HEK293 (cell line): Measurements from ENCODE around the gene P4HA2.

Experiments used
- CTCF ChIA-PET: fragments of 350-600 bp; formaldehyde crosslinking; extraction: SDS; loops from one replicate; lab custom pipeline; 2021; ENCODE audit warnings: antibody characterized with exemption; lab: Yijun Ruan, JAX
- POLR2A ChIA-PET: fragments of 300-600 bp; formaldehyde crosslinking; extraction: SDS; loops from one replicate; lab custom pipeline; 2020; ENCODE audit warnings: antibody characterized with exemption, inconsistent platforms; lab: Yijun Ruan, JAX
- H3K27ac ChIP-seq: fragments of 200-500 bp; sonication (Bioruptor generic); 2 replicates; pipeline ENCODE4 v1.5.1; 2014; ENCODE audit warnings: low read depth, low read length, control low read depth, inconsistent platforms; ENCODE audit errors: extremely low read depth
- H3K36me3 ChIP-seq, 2 experiments: fragments of 200-500 bp in 1 of 2; sonication (Bioruptor generic) in 1 of 2; 1 replicate in 1 of 2; 2 replicates in 1 of 2; pipeline ENCODE4 v1.5.1; 2014 to 2017; ENCODE audit warnings: inconsistent platforms in 2 of 2, low read length in 2 of 2; ENCODE audit not compliant: control insufficient read depth in 2 of 2, insufficient read depth in 1 of 2
- H3K4me1 ChIP-seq: fragments of 200-500 bp; sonication (Bioruptor generic); 2 replicates; pipeline ENCODE4 v1.5.1; 2014; ENCODE audit warnings: mild to moderate bottlenecking, low read length, inconsistent platforms; ENCODE audit not compliant: control insufficient read depth, insufficient read depth
- H3K4me3 ChIP-seq: 2 replicates; pipeline ENCODE4 v1.5.1; 2011; ENCODE audit warnings: low read depth, mild to moderate bottlenecking, control low read depth, low read length, moderate library complexity
- H3K9me3 ChIP-seq: fragments of 200-500 bp; sonication (Bioruptor generic); 2 replicates; pipeline ENCODE4 v1.5.1; 2014; ENCODE audit warnings: low read depth, low read length, inconsistent platforms; ENCODE audit not compliant: control insufficient read depth, insufficient read depth
- GLI4 ChIP-seq: fragments of 450-650 bp; formaldehyde crosslinking; IDR thresholded peaks from 2 replicates; pipeline ENCODE4 v1.5.1; 2016; ENCODE audit warnings: missing biosample characterization, missing genetic modification characterization
- GLIS1 ChIP-seq: fragments of 450-650 bp; formaldehyde crosslinking; IDR thresholded peaks from 2 replicates; pipeline ENCODE4 v1.5.1; 2016; ENCODE audit warnings: missing biosample characterization, missing genetic modification characterization
- HOXD13 ChIP-seq: sonication (generic); formaldehyde crosslinking; IDR thresholded peaks from 2 replicates; pipeline ENCODE4 v1.8.0; 2022; ENCODE audit warnings: missing genetic modification reagents, borderline replicate concordance
- KLF10 ChIP-seq: fragments of 450-650 bp; IDR thresholded peaks from 2 replicates; pipeline ENCODE4 v1.5.1; 2018; ENCODE audit warnings: missing biosample characterization, mild to moderate bottlenecking, missing genetic modification characterization
- OSR2 ChIP-seq: fragments of 450-650 bp; formaldehyde crosslinking; IDR thresholded peaks from 2 replicates; pipeline ENCODE4 v1.5.1; 2016; ENCODE audit warnings: missing biosample characterization, missing genetic modification characterization
- WT1 ChIP-seq: fragments of 450-650 bp; formaldehyde crosslinking; IDR thresholded peaks from 2 replicates; pipeline ENCODE4 v1.5.1; 2016; ENCODE audit warnings: missing biosample characterization, missing genetic modification characterization
- ZNF404 ChIP-seq: fragments of 450-650 bp; formaldehyde crosslinking; IDR thresholded peaks from 2 replicates; pipeline ENCODE4 v1.5.1; 2017; ENCODE audit warnings: missing biosample characterization, missing genetic modification characterization
- ZNF600 ChIP-seq: fragments of 450-650 bp; formaldehyde crosslinking; IDR thresholded peaks from 2 replicates; pipeline ENCODE4 v1.5.1; 2016; ENCODE audit warnings: missing biosample characterization, missing genetic modification characterization
- ZSCAN30 ChIP-seq: fragments of 450-650 bp; IDR thresholded peaks from 2 replicates; pipeline ENCODE4 v1.5.1; 2018; ENCODE audit warnings: missing biosample characterization, mild to moderate bottlenecking, missing genetic modification characterization, moderate library complexity
- TF ChIP-seq, protein P1 (sequence below): fragments of 450-650 bp; formaldehyde crosslinking; IDR thresholded peaks from 2 replicates; pipeline ENCODE4 v1.5.1; 2017; ENCODE audit warnings: missing biosample characterization, missing genetic modification characterization
- TF ChIP-seq, protein P2 (sequence below): fragments of 450-650 bp; formaldehyde crosslinking; IDR thresholded peaks from 2 replicates; pipeline ENCODE4 v1.5.1; 2017; ENCODE audit warnings: missing biosample characterization, missing genetic modification characterization
- TF ChIP-seq, protein P3 (sequence below): fragments of 450-650 bp; formaldehyde crosslinking; IDR thresholded peaks from 2 replicates; pipeline ENCODE4 v1.5.1; 2017; ENCODE audit warnings: missing biosample characterization, mild to moderate bottlenecking, missing genetic modification characterization, moderate library complexity

P4HA2 gene

GRCh38 chr5:132205385-132206125, 22.1 kb downstream of the P4HA2 start:
- CTCF ChIA-PET: interaction anchor here (0.6 to 2.4 kb wide), 3 partner anchors 15 to 672 kb away, joined by 3 to 12 read pairs (median 3); no protein-coding TSS in a partner anchor
- Histone ChIP-seq H3K4me1 (no peaks in the 10 kb centered on the region), H3K27ac (no peak overlapping the region), H3K4me3 (no peak overlapping the region), H3K36me3 (peaks cover 0 to 84% of the 10 kb centered on the region in 2 experiments; a peak in 1 of 3 replicates), H3K9me3 (no peaks in the 10 kb centered on the region)
- TF ChIP-seq KLF10 (tag by site-specific recombination) (no peak), GLIS1 (peak; percentile 30; the same call in 1 of the 2 replicates)
- POLR2A ChIA-PET: interaction anchor here (0.6 to 1.6 kb wide), 2 partner anchors 10 to 22 kb away, joined by 3 to 5 read pairs; partner anchors contain the start of gene P4HA2

DNA sequence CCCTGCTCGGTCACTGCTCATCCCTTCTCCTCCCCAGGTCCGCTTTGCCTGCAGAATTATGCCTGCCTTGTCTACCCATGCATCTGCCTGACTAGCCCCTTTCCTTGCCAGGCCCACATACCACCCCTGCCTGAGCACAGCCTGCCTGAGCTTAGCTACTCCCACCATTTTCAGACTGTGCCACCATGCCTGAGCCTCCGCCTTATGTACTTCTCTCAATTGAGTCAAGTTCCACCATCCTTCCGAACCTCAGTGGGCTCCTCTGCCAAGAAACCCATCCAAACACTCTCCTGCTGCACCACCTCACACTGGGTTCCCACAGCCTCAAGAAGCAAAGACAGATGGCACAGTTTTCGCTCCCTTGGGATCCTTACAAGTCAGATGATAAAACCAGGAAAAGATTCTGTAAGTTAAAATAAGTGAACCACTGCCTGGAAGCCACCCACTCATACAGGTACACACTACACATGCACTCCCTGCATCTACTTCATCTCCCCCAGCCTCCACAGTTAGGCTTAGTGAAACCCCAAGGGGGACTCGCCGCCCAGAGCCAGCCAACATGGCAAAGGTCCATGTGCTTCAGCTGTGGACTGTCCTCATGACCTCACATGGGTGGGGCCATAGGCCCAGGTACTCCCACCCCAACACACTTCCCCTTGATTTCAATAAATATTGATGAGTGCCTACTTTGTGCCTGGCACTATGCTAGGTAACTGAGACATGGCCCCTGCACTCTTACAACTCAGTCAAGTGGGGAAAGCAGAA, 23.1 kb downstream of the P4HA2 start:
- ChIA-PET POLR2A (no interaction called here), CTCF (no interaction called here)

DNA sequence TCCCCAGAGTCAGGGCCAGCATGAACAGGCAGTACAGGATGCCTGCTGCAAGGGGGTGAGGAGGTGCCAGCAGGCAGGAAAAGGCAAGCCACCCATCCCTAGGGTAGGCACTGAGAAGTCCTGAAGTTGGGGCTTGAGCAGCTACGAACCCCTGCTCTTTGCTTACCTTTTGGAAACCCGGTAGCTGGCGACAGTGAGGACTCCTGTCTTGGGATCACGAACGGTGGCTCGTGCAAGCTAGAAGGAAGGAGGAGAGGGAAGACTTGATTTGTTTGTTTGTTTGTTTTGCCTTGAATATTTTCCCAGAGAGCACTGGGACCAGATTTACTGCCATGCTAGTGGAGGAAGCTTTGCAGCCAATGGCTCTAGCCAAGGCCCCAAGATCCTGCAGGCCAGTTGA, 23.7 kb downstream of the P4HA2 start:
- ChIA-PET POLR2A (no interaction called here), CTCF (interaction anchor here (1.4 kb wide), 1 partner anchor 13 kb away, joined by 7 read pairs; no protein-coding TSS in a partner anchor)
- no peak overlapping the region for H3K27ac ChIP-seq
- H3K4me1 ChIP-seq: no peaks in the 10 kb centered on the region
- no peak overlapping the region for H3K4me3 ChIP-seq
- peaks cover 0 to 80% of the 10 kb centered on the region in 2 experiments; a peak in 2 of 3 replicates for H3K36me3 ChIP-seq
- no peak for TF ChIP-seq GLI4 (tag by site-specific recombination)
- TF ChIP-seq ZNF404 (tag by site-specific recombination): no peak
- TF ChIP-seq, protein P1, sequence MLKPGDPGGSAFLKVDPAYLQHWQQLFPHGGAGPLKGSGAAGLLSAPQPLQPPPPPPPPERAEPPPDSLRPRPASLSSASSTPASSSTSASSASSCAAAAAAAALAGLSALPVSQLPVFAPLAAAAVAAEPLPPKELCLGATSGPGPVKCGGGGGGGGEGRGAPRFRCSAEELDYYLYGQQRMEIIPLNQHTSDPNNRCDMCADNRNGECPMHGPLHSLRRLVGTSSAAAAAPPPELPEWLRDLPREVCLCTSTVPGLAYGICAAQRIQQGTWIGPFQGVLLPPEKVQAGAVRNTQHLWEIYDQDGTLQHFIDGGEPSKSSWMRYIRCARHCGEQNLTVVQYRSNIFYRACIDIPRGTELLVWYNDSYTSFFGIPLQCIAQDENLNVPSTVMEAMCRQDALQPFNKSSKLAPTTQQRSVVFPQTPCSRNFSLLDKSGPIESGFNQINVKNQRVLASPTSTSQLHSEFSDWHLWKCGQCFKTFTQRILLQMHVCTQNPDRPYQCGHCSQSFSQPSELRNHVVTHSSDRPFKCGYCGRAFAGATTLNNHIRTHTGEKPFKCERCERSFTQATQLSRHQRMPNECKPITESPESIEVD (tag by site-specific recombination): no peak
- TF ChIP-seq, protein P2, sequence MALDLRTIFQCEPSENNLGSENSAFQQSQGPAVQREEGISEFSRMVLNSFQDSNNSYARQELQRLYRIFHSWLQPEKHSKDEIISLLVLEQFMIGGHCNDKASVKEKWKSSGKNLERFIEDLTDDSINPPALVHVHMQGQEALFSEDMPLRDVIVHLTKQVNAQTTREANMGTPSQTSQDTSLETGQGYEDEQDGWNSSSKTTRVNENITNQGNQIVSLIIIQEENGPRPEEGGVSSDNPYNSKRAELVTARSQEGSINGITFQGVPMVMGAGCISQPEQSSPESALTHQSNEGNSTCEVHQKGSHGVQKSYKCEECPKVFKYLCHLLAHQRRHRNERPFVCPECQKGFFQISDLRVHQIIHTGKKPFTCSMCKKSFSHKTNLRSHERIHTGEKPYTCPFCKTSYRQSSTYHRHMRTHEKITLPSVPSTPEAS (tag by site-specific recombination): no peak
- TF ChIP-seq OSR2: no peak
- no peak for TF ChIP-seq ZNF600
- no peak for TF ChIP-seq WT1 (tag by site-specific recombination)
- no peak for TF ChIP-seq ZSCAN30 (tag by site-specific recombination)
- TF ChIP-seq, protein P3, sequence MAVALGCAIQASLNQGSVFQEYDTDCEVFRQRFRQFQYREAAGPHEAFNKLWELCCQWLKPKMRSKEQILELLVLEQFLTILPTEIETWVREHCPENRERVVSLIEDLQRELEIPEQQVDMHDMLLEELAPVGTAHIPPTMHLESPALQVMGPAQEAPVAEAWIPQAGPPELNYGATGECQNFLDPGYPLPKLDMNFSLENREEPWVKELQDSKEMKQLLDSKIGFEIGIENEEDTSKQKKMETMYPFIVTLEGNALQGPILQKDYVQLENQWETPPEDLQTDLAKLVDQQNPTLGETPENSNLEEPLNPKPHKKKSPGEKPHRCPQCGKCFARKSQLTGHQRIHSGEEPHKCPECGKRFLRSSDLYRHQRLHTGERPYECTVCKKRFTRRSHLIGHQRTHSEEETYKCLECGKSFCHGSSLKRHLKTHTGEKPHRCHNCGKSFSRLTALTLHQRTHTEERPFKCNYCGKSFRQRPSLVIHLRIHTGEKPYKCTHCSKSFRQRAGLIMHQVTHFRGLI (tag by site-specific recombination): no peak
- H3K9me3 ChIP-seq: no peaks in the 10 kb centered on the region

More for the DNA sequence above, 23.1 kb downstream of the P4HA2 start:
- Histone ChIP-seq H3K36me3 (peaks cover 0 to 81% of the 10 kb centered on the region in 2 experiments; a peak in 2 of 3 replicates), H3K4me3 (no peak overlapping the region), H3K27ac (no peak overlapping the region), H3K9me3 (no peaks in the 10 kb centered on the region), H3K4me1 (no peaks in the 10 kb centered on the region)
- no peak for TF ChIP-seq HOXD13 (CRISPR knock-in tag)
